ENCODE data around the gene PADI1.

PADI1 gene

GRCh38 chr1:17204546-17205440 lies at the start of gene PADI1:
TSS of gene PADI1 (plus strand) at chr1:17205128. CDS start at chr1:17205218, 90 bp downstream.
- DNase-seq: no peak

GRCh38 chr1:17155257-17155920 lies 49.5 kb upstream of the PADI1 start:
- DNase-seq: no peak

GRCh38 chr1:17156108-17156507 lies 48.8 kb upstream of the PADI1 start:
- DNase-seq: no peak

- DNase-seq: no peak
Measured at GRCh38 chr1:17158961-17159360, 46.0 kb upstream of the PADI1 start.

GRCh38 chr1:17161137-17161740 lies 43.7 kb upstream of the PADI1 start:
- no peak for DNase-seq

- no peak for DNase-seq
Measured at GRCh38 chr1:17161926-17162800, 42.8 kb upstream of the PADI1 start.

- DNase-seq: no peak
Measured at GRCh38 chr1:17162941-17163340, 42.0 kb upstream of the PADI1 start.

GRCh38 chr1:17163371-17163770 lies 41.6 kb upstream of the PADI1 start:
- DNase-seq: no peak

GRCh38 chr1:17163789-17164666 lies 40.9 kb upstream of the PADI1 start:
- DNase-seq: no peak

- no peak for DNase-seq
Measured at GRCh38 chr1:17165823-17166222, 39.1 kb upstream of the PADI1 start.

GRCh38 chr1:17167041-17167785 lies 37.7 kb upstream of the PADI1 start:
- no peak for DNase-seq

- DNase-seq: no peak
Measured at GRCh38 chr1:17167786-17168090, 37.2 kb upstream of the PADI1 start.

- no peak for DNase-seq
Measured at GRCh38 chr1:17168091-17168876, 36.6 kb upstream of the PADI1 start.

- no peak for DNase-seq
Measured at GRCh38 chr1:17170571-17170970, 34.4 kb upstream of the PADI1 start.

GRCh38 chr1:17173217-17173616 lies 31.7 kb upstream of the PADI1 start:
- no peak for DNase-seq

- no peak for DNase-seq
Measured at GRCh38 chr1:17176306-17177061, 28.4 kb upstream of the PADI1 start.

- DNase-seq: no peak
Measured at GRCh38 chr1:17177651-17178050, 27.3 kb upstream of the PADI1 start.

- DNase-seq: no peak
Measured at GRCh38 chr1:17181781-17182464, 23.0 kb upstream of the PADI1 start.
